ENCODE data around the gene JMJD8. TPM values are rescaled to one million over a fixed set of nuclear protein-coding genes. Genes with fewer than 3 reads are reported as not detected.

Gene JMJD8
- total and polyA plus RNA-seq, 9 of the 15 experiments (the other 6 are each of a cell fraction or from before 2014, with no cell fraction given): 1.2 to 50.6 (median 29.3) TPM

GRCh38 chr16:723695-724094, 39.6 kb upstream of the JMJD8 start (continued):
- TF ChIP-seq ZNF133 (CRISPR knock-in tag; IDR thresholded peaks at IDR 0.05): no peak

GRCh38 chr16:722835-723633, 38.9 kb upstream of the JMJD8 start:
- no peak for FAIRE-seq
- intact Hi-C loops (cut with micrococcal nuclease): no loop called here
- H3K27ac ChIP-seq (ENCODE audit: extremely low read depth, low read depth, low read length): no peak overlapping the region
- peaks cover 50% of the 10 kb centered on the region for H3K79me2 ChIP-seq (ENCODE audit: control insufficient read depth, insufficient read depth, low read length)
- 81% methylated on average over 15 of the region's 24 CpGs for WGBS (ENCODE audit: insufficient coverage, low coverage, missing lambda C conversion rate)
- no peaks in the 10 kb centered on the region for H3K9me3 ChIP-seq (replicated peaks; ENCODE audit: control insufficient read depth, insufficient read depth, low read depth, low read length)
- BruUV-seq (replicated peaks): no TSS peak
- H2AFZ ChIP-seq (ENCODE audit: low read depth, low read length): no peak overlapping the region
- in situ Hi-C loops (cut with MboI): no loop called here
- peaks cover 3% of the 10 kb centered on the region for H3K9me1 ChIP-seq (ENCODE audit: control insufficient read depth, insufficient read depth, low read length)
- POLR2A ChIA-PET: interaction anchor here (0.6 to 4.5 kb wide), 3 partner anchors 14 to 370 kb away, joined by 3 to 25 read pairs (median 3); no protein-coding TSS in a partner anchor
- no peaks in the 10 kb centered on the region for H3K27me3 ChIP-seq (ENCODE audit: control insufficient read depth in 2 of 2, insufficient read depth in 2 of 2, low read length in 2 of 2)
- peaks cover 14 to 96% of the 10 kb centered on the region in 2 experiments; a peak in 4 of 5 replicates for H3K4me1 ChIP-seq (replicated peaks in 1 of 2; ENCODE audit: control insufficient read depth in 2 of 2, insufficient read depth in 2 of 2, low read length in 2 of 2)
- H3K36me3 ChIP-seq (ENCODE audit: control insufficient read depth, insufficient read depth, low read length): peaks cover 23% of the 10 kb centered on the region; the same call in 2 of the 3 replicates
- H3K4me3 ChIP-seq: peak overlapping the region; percentile 100; the same call in 1 of the 2 replicates
- peak in 1 of 4 experiments; percentile 35 for DNase-seq (ENCODE audit: extremely low read depth in 1 of 4, low spot score in 3 of 4)
- ATAC-seq: no peak
- peak overlapping the region; percentile 90 for H3K4me2 ChIP-seq (ENCODE audit: insufficient read depth, low read length)
- H4K20me1 ChIP-seq (replicated peaks; ENCODE audit: control insufficient read depth, insufficient read depth, low read length): no peaks in the 10 kb centered on the region; the same call in 1 of the 2 replicates
- CTCF ChIA-PET (ENCODE audit: low intra/inter-chr PET ratio): no interaction called here
- peak overlapping the region; percentile 96 to 99; a peak in 3 of 4 replicates for H3K9ac ChIP-seq (ENCODE audit: insufficient read depth in 1 of 2, low read depth in 2 of 2, low read length in 2 of 2)
- no peak for TF ChIP-seq RBM14 (IDR thresholded peaks at IDR 0.05; ENCODE audit: borderline replicate concordance, insufficient read depth, low read depth, low read length)
- no peak for TF ChIP-seq ATF2 (CRISPR knock-in tag; IDR thresholded peaks at IDR 0.05)
- TF ChIP-seq ZBTB33 (CRISPR knock-in tag; IDR thresholded peaks at IDR 0.05): peak; percentile 62
- peak; percentile 78 for TF ChIP-seq ZNF316 (IDR thresholded peaks at IDR 0.05)
- 0 out of 2 replicates have a peak, but pooled peaks have one; percentile 23 for TF ChIP-seq MAX (CRISPR knock-in tag; IDR thresholded peaks at IDR 0.05)
- no peak for TF ChIP-seq GATAD2A (IDR thresholded peaks at IDR 0.05)
- TF ChIP-seq KDM1A (IDR thresholded peaks at IDR 0.05): peak in 1 of 2 experiments; percentile 71; a peak in 1 of 4 replicates
- no peak for TF ChIP-seq CREB1 (IDR thresholded peaks at IDR 0.05)
- no peak for TF ChIP-seq CREB1 (CRISPR knock-in tag; IDR thresholded peaks at IDR 0.05)
- no peak for TF ChIP-seq JUN (IDR thresholded peaks at IDR 0.05; ENCODE audit: borderline replicate concordance, low read depth, low read length)
- no peak for TF ChIP-seq JUN (CRISPR knock-in tag; IDR thresholded peaks at IDR 0.05; ENCODE audit: borderline replicate concordance)
- TF ChIP-seq ZNF77 (CRISPR knock-in tag; IDR thresholded peaks at IDR 0.05): no peak
- TF ChIP-seq IRF2 (CRISPR knock-in tag; IDR thresholded peaks at IDR 0.05): no peak
- TF ChIP-seq SAFB2 (IDR thresholded peaks at IDR 0.05; ENCODE audit: borderline replicate concordance, low read depth, low read length, severe bottlenecking): no peak
- TF ChIP-seq NFYB (IDR thresholded peaks at IDR 0.05; ENCODE audit: extremely low read depth, insufficient read length): no peak
- TF ChIP-seq FOXJ2 (tag; IDR thresholded peaks at IDR 0.05): no peak
- TF ChIP-seq TAF15 (IDR thresholded peaks at IDR 0.05; ENCODE audit: low read depth, low read length): no peak

Data from K562 (cell line).